CD4-positive, alpha-beta T cell (primary cell): ENCODE measurements around the gene PPDPF. TPM values are rescaled to one million over a fixed set of nuclear protein-coding genes. Genes with fewer than 3 reads are reported as not detected.

Source experiments
- ATAC-seq: fragments of 200-7000 bp; cut with Tn5 transposase; one replicate; pipeline ENCODE4 v1.10.0; 2022; ENCODE audit warnings: mild to moderate bottlenecking; ENCODE audit not compliant: poor library complexity
- CTCF ChIA-PET: fragments of 350-600 bp; sonication (Branson Sonifier 250); formaldehyde crosslinking; loops from one replicate; lab custom pipeline; 2021; ENCODE audit warnings: antibody characterized with exemption, inconsistent platforms; lab: Charles Lee
- POLR2A ChIA-PET: fragments of 350-600 bp; sonication (Branson Sonifier 250); formaldehyde crosslinking; loops from one replicate; lab custom pipeline; 2021; ENCODE audit warnings: antibody characterized with exemption, inconsistent platforms; lab: Charles Lee
- DNase-seq, 14 experiments: peaks; one replicate each; pipeline ENCODE4 v3.0.0-alpha.2; 2013 to 2020; ENCODE audit warnings: mixed read lengths in 2 of 14
- H3K27ac ChIP-seq, 2 donors: one replicate each; pipeline versions ENCODE4 v1.5.1 to v1.7.0; 2013; ENCODE audit warnings: low read length in 2 of 2, low read depth in 1 of 2, mild to moderate bottlenecking in 1 of 2
- H3K27me3 ChIP-seq, 2 experiments: 1 replicate in 1 of 2; 2 replicates in 1 of 2; pipeline versions ENCODE4 v1.6.1 to v1.7.0; 2013; ENCODE audit warnings: low read length in 2 of 2, control low read depth in 1 of 2, mild to moderate bottlenecking in 1 of 2, moderate library complexity in 1 of 2; ENCODE audit not compliant: insufficient read depth in 2 of 2, control insufficient read depth in 1 of 2
- H3K36me3 ChIP-seq: one replicate; pipeline ENCODE4 v1.6.1; 2013; ENCODE audit warnings: low read length, control low read depth; ENCODE audit not compliant: insufficient read depth
- H3K4me1 ChIP-seq: one replicate; pipeline ENCODE4 v1.6.1; 2013; ENCODE audit warnings: low read length, control low read depth; ENCODE audit not compliant: insufficient read depth
- H3K4me3 ChIP-seq: one replicate; pipeline ENCODE4 v1.5.1; 2013; ENCODE audit warnings: mild to moderate bottlenecking, low read length, moderate library complexity
- H3K9me3 ChIP-seq, 2 experiments: 1 replicate in 1 of 2; 2 replicates in 1 of 2; pipeline versions ENCODE4 v1.6.1 to v1.7.0; 2013; ENCODE audit warnings: low read length in 2 of 2, mild to moderate bottlenecking in 2 of 2, control low read depth in 1 of 2, moderate library complexity in 1 of 2; ENCODE audit not compliant: control insufficient read depth in 1 of 2, insufficient read depth in 1 of 2
- H3K27ac Mint-ChIP-seq: one replicate; pipeline ENCODE4 v1.8.0; 2020; ENCODE audit warnings: mixed read lengths
- H3K27me3 Mint-ChIP-seq: one replicate; pipeline ENCODE4 v1.8.0; 2021; ENCODE audit warnings: mixed read lengths
- H3K36me3 Mint-ChIP-seq: one replicate; pipeline ENCODE4 v1.8.0; 2021; ENCODE audit warnings: low read depth, mixed read lengths
- H3K4me1 Mint-ChIP-seq: one replicate; pipeline ENCODE4 v1.8.0; 2021; ENCODE audit warnings: low read depth, mixed read lengths
- H3K4me3 Mint-ChIP-seq: one replicate; pipeline ENCODE4 v1.8.0; 2020; ENCODE audit warnings: mild to moderate bottlenecking, mixed read lengths
- H3K9me3 Mint-ChIP-seq: one replicate; pipeline ENCODE4 v1.8.0; 2020; ENCODE audit warnings: mixed read lengths
- intact Hi-C, 2 experiments: fragments of 100-400 bp; cut with DNase I in 1 of 2; cut with micrococcal nuclease in 1 of 2; formaldehyde crosslinking; loops; one replicate each; pipeline versions ENCODE4 v1.15.1 to v1.9.0; 2023 to 2025; cut with DNase I, micrococcal nuclease
- total RNA-seq, 174 experiments: library from RNA in 2 of 174; stranded (reverse) in 2 of 174; gene quantifications; one replicate each; pipeline ENCODE4 v1.2.3 and lab custom pipeline; 2021 to 2026
- TF ChIP-seq, protein P1 (sequence below): fragments of 200-600 bp; IDR thresholded peaks from one replicate; pipeline ENCODE4 v1.8.0; 2022; ENCODE audit warnings: antibody characterized with exemption, mild to moderate bottlenecking

PPDPF gene
- total RNA-seq, 2 experiments from 2014 or later = 249 to 251 TPM

- TF ChIP-seq, protein P1, sequence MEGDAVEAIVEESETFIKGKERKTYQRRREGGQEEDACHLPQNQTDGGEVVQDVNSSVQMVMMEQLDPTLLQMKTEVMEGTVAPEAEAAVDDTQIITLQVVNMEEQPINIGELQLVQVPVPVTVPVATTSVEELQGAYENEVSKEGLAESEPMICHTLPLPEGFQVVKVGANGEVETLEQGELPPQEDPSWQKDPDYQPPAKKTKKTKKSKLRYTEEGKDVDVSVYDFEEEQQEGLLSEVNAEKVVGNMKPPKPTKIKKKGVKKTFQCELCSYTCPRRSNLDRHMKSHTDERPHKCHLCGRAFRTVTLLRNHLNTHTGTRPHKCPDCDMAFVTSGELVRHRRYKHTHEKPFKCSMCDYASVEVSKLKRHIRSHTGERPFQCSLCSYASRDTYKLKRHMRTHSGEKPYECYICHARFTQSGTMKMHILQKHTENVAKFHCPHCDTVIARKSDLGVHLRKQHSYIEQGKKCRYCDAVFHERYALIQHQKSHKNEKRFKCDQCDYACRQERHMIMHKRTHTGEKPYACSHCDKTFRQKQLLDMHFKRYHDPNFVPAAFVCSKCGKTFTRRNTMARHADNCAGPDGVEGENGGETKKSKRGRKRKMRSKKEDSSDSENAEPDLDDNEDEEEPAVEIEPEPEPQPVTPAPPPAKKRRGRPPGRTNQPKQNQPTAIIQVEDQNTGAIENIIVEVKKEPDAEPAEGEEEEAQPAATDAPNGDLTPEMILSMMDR = no peak
- POLR2A ChIA-PET = interaction anchor here (0.7 kb wide), 1 partner anchor 12 kb away, joined by 3 read pairs; no protein-coding TSS in a partner anchor
Measured at GRCh38 chr20:63533871-63534393, 13.4 kb downstream of the PPDPF start.

GRCh38 chr20:63534427-63534830 is 13.9 kb downstream of the PPDPF start:
- Mint-ChIP-seq H3K27me3 (no peaks in the 10 kb centered on the region), H3K9me3 (no peaks in the 10 kb centered on the region), H3K36me3 (no peaks in the 10 kb centered on the region), H3K4me3 (no peak overlapping the region), H3K27ac (no peak overlapping the region), H3K4me1 (peaks cover 22% of the 10 kb centered on the region)
- intact Hi-C loops = no loop called here
- TF ChIP-seq, protein P1 = no peak
- H3K27me3 ChIP-seq = no peaks in the 10 kb centered on the region
- no peak overlapping the region for H3K27ac ChIP-seq
- ATAC-seq (no peak), DNase-seq (no peak)
- ChIA-PET POLR2A (interaction anchor here (0.7 to 1.2 kb wide), 3 partner anchors 12 to 108 kb away, joined by 3 read pairs; partner anchors contain the start of gene PPDPF), CTCF (no interaction called here)
- peaks cover 33% of the 10 kb centered on the region for H3K4me1 ChIP-seq
- H3K4me3 ChIP-seq = no peak overlapping the region
- no peaks in the 10 kb centered on the region for H3K36me3 ChIP-seq
- peaks cover 0 to 8% of the 10 kb centered on the region in 2 experiments for H3K9me3 ChIP-seq

More at GRCh38 chr20:63533871-63534393, 13.4 kb downstream of the PPDPF start:
- CTCF ChIA-PET = no interaction called here
- Mint-ChIP-seq H3K27ac (no peak overlapping the region), H3K36me3 (no peaks in the 10 kb centered on the region), H3K27me3 (no peaks in the 10 kb centered on the region), H3K4me1 (peaks cover 22% of the 10 kb centered on the region), H3K4me3 (no peak overlapping the region), H3K9me3 (no peaks in the 10 kb centered on the region)
- Histone ChIP-seq H3K27me3 (no peaks in the 10 kb centered on the region), H3K27ac (no peak overlapping the region), H3K9me3 (peaks cover 0 to 8% of the 10 kb centered on the region in 2 experiments), H3K4me3 (no peak overlapping the region), H3K36me3 (no peaks in the 10 kb centered on the region), H3K4me1 (peaks cover 28% of the 10 kb centered on the region)
- intact Hi-C loops = no loop called here
- ATAC-seq (no peak), DNase-seq (peak in 1 of 14 experiments; percentile 28)

DNA sequence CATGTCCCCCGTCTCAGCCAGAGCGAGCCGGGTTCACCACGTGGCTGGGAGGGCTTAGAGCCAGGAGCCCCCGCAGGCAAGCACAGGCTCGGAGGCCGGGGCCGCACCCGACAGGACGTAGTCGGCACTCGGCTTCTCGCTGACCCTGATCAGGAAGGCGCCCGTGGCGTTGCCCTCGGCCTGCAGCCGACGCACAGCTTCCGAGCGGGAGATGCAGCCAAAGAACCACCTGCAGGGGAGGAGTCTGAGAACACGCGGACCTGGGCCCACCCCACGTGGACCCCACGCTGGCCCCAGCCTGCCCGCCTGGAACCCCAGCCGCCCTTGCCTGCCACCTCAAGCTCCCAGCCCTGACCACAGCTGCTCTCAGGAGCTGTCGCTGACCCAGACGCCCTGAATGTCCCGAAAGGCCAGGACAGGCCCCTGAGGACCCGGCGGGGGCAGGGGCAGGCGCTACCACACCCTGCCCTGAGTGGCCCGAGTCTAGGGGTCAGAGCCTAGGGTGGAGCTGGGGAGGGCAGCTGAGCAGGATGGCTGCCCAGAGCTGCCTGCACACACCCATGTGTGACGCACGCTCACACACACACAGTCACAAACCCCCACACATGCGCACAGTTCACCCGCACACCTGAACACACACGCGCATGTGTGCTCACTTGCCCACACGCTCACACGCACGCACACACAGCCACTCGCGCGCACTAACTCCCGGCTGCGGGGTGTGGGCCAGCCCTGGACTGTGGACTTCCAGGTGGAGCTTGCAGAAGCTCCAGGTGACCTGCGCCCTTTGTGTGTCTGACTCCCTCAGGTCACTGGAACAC is 14.5 kb downstream of the PPDPF start:
- peaks cover 0 to 7% of the 10 kb centered on the region in 2 experiments for H3K9me3 ChIP-seq
- DNase-seq (peak in 1 of 14 experiments; percentile 50), ATAC-seq (no peak)
- CTCF ChIA-PET = no interaction called here
- H3K27ac ChIP-seq = no peak overlapping the region
- H3K27ac Mint-ChIP-seq = no peak overlapping the region
- H3K27me3 Mint-ChIP-seq = no peaks in the 10 kb centered on the region
- no peaks in the 10 kb centered on the region for H3K36me3 Mint-ChIP-seq
- intact Hi-C loops = loop anchor here (5.0 kb wide), 3 partner anchors 102 to 587 kb away; partner anchors contain the start of gene SAMD10 (in 1 of the 2)
- H3K27me3 ChIP-seq = no peaks in the 10 kb centered on the region
- no peaks in the 10 kb centered on the region for H3K9me3 Mint-ChIP-seq
- H3K4me3 Mint-ChIP-seq = no peak overlapping the region
- no peak overlapping the region for H3K4me3 ChIP-seq
- H3K4me1 Mint-ChIP-seq = peaks cover 22% of the 10 kb centered on the region
- peaks cover 33% of the 10 kb centered on the region for H3K4me1 ChIP-seq
- POLR2A ChIA-PET = interaction anchor here (0.7 to 1.2 kb wide), 3 partner anchors 13 to 107 kb away, joined by 3 read pairs; partner anchors contain the start of gene PPDPF
- no peaks in the 10 kb centered on the region for H3K36me3 ChIP-seq
- TF ChIP-seq, protein P1 = no peak
